Jurkat, Clone E6-1 (cell line): ENCODE results near the gene TEFM. TPM values are rescaled to one million over a fixed set of nuclear protein-coding genes. Genes with fewer than 3 reads are reported as not detected.
"Not testable (repeated sequence)": the region's sequence is repeated elsewhere in the genome, so short reads cannot be mapped to it uniquely, and the experiment has no call there.

Experiments used
- DNase-seq: peaks from one replicate; pipeline ENCODE4 v3.0.0-alpha.2; 2011; ENCODE audit warnings: low read depth, low spot score
- H3K4me3 ChIP-seq: 2 replicates; pipeline ENCODE4 v1.5.1; 2011; ENCODE audit warnings: mild to moderate bottlenecking, low read length, control low read depth, moderate library complexity
- polyA plus RNA-seq: library from polyadenylated mRNA; unstranded; fragments of >200 nt; gene quantifications from one replicate; pipeline ENCODE4 v1.2.1, GENCODE V29; 2012; ENCODE audit warnings: missing spikeins; ENCODE audit not compliant: insufficient read length, insufficient read depth

TEFM gene, protein sequence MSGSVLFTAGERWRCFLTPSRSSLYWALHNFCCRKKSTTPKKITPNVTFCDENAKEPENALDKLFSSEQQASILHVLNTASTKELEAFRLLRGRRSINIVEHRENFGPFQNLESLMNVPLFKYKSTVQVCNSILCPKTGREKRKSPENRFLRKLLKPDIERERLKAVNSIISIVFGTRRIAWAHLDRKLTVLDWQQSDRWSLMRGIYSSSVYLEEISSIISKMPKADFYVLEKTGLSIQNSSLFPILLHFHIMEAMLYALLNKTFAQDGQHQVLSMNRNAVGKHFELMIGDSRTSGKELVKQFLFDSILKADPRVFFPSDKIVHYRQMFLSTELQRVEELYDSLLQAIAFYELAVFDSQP
- 10.5 TPM for polyA plus RNA-seq

DNA sequence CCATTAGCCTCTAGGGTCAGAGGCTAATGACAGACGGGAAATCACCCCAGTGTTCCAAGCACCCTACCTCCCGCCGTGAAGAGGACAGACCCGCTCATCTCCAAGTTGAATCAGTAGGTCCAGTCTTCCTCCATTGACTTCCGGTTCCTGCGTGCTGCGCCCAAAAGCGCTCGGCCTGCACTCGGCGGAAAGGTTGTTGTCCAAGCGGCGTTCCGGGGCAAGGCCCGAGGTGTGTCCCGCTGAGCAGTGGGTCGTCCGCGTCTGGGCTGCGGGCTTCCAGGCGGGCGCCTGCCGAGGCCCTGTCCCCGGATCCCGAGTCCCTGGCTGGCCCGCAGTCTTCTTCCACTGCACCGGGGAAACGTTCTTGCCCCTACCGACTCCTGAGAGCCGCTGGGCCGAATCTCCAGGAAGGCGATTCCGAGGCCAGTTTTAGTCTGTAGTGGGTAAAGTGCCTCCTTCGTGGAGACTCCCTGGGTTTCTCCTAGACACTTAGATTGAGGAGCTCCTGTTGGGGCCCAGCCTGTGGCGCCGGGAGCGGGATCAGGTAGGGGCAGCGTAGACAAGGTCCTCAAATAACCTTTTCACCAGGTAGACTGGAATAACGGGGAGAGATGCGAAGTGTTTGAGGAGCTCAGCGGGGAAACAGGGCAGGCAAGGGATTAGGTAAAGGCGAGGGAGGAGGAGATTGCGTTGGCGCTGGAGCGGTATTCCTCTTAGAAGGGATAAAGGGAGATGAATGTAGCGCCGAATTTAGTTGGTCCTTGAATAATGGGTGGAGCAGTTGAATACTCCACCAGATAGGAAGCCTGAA lies at the start of gene TEFM:
TEFM (minus strand) TSS at position 138 of the 811 bp plus-strand sequence; CDS start at position 98, 40 bp downstream.
- DNase-seq: peak; percentile 78
- H3K4me3 ChIP-seq: peak within 1 kb of the TSS; percentile 71

DNA sequence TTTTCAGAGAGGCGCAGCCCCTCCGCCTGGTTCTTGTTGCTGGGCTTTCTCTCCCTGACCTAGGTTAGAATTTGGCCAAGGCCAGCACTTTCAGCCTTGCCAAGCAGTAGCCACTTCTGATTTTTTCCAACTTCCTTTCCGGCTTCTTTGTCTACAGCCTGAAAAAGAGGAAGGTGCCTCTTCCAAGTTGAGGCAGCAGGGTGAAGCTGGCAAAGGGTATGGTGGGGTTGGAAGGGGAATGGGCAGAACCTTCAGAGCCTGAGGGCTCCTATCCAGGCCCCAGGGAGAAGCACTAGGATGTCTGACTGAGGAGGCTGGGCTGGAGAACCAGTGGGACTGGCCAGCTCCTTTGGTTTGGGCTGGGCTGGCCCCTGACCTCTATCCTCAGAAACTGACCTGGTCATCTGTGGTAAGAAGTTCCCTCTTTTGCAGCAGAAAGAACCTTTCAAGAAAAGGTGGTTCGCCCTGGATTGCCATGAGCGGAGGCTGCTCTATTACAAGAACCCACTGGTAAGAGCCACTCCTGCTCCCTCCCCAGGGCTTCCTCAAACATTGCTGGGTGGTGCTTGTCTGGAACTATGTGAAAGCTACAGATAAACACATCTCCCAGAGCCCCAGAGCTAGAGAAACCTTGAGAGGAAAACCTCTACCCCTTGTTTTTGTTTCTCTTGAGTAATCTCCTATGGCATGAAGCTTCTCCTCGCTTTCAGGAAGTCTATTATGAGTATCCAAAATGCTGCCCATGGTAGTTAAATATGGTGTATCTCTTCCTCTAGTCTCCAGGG lies 48.2 kb upstream of the TEFM start:
- no peak for DNase-seq
- no peak overlapping the region for H3K4me3 ChIP-seq

DNA sequence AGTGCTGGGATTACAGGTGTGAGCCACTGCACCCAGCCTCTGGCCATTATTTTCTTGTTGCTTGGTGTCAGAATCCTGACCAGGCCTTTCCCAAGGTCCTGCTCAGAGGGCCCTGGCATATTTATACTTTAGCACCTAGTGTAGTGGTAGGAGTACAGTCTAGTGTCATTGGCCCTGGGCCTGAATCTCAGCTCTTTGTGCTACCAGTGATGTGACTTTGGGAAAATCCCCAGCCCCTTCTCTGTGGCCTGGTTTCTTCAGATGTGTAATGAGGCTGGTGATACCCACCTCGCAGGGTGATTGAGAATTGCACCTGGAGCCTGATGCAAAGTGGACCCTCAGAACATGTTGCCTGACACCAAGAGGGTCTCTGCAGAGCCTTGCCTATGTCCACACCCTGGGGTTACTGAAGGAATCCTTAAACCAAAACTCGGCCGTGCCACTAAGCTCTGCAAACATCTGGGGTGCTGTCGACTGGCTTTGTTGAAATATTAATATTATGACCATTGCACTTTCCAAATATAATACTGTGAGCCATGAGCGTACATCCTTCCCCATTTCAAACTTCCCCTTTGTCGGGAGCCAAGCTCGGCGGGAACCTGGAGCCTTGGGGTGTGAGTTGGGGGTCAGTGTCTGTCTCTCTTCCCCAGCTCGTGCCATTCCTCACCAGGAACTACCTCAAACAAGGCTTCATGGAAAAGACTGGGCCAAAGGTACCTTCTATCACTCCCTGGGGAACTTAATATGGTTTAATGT lies 46.8 kb upstream of the TEFM start:
- DNase-seq: no peak
- no peak overlapping the region for H3K4me3 ChIP-seq

DNA sequence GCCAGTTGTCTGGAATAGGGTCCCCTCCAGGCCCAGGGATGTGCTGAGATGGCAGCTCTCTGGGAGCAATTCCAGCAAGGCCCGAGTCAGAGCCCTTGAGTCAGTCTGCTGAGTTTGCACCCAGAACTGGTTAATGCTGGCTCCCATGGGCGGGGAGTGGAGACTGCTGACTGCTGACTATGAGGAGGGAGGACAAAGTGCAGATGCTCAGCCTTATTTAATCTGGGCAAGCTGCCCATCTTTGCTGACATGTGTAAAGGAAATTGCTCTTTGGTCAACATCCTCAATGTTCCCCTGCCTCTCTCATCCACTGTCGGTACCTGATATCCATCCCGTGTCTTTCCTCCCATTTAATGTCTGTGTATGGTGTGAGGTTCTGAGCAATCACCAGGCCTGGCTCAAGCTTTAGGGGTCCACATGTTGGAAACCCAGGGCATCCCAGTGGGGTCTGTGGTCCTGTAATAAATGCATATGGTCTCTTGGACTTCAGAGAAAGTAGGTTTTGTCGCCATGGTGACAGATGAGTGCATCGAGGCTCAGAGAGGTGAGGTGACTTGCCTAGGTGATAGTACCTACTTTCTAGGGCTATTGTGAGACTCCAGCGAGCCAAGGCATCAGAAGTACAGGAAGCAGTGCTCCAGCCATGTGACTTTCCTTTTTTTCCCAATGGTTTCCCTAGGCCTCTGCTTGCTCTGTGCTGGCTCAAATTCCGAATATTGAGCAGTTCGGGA lies 44.8 kb upstream of the TEFM start:
- DNase-seq: no peak
- no peak overlapping the region for H3K4me3 ChIP-seq

DNA sequence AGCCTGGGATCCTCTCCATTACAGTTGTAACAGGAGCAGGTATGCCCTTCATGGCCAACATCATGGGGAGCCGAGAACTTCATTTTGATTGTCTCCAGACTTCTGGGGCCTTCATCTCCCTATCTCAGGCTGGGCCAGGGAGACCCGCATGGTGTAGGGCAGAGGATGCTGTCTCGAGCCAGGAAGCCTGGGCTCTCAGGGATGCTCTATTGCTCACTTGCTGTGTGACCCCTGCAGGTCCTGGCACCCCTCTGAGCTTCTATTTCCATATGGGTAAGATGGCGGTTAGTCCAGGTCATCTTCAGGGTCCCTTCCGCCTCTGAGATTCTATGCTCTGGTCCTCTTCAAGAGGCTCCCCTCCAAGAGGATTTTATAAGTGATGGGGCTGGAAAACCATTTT lies 44.2 kb upstream of the TEFM start:
- no peak overlapping the region for H3K4me3 ChIP-seq
- DNase-seq: no peak

DNA sequence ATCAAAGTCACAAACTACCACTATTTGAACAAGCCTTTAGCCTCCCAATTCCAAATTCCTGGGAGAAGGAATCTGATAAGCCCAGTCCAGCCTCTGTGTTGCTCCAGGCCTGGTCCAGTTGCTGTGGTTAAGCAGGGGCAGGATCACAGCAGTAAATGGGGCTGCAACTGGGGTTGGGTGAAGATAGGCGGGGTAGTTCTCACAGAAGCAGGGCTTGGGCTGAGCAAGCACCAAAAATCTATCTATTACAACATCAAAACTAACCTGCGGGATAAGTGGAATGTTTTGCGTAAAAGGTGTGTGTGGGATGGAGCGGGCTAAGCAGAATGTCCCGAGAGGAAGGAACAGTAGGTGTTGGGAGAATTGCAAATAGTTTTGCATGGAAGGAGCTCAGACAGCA lies 41.8 kb upstream of the TEFM start:
- no peak overlapping the region for H3K4me3 ChIP-seq
- DNase-seq: no peak

DNA sequence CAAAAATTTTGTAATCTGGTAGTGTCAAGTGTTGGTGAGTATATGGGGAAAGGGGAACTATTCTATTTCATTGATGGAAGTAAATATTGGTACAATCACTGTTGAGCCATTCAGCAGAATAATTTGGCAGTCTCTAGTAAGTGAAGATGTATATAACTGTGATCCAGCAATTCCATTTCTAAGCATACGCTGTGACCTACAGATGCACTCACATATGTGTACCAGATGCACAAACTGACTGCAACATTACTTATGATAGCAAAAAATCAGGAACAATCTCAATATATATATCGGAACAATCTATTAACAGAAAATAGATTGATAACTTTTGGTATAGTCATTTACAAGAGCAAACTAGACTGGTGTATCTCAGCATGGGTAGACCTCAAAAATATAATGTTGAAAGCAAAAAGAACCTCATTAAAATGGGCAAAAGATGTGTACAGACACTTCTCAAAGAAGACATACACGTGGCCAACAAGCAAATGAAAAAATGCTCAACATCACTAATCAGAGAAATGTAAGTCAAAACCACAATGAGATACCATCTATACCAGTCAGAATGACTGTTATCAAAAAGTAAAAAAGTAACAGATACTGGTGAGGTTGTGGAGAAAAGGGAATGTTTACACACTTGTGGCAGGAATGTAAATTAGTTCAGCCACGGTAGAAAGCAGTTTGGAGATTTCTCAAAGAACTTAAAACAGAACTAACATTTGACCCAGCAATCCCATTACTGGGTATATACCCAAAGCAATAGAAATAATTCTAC lies 36.5 kb upstream of the TEFM start:
- DNase-seq: peak; percentile 7
- no peak overlapping the region for H3K4me3 ChIP-seq

DNA sequence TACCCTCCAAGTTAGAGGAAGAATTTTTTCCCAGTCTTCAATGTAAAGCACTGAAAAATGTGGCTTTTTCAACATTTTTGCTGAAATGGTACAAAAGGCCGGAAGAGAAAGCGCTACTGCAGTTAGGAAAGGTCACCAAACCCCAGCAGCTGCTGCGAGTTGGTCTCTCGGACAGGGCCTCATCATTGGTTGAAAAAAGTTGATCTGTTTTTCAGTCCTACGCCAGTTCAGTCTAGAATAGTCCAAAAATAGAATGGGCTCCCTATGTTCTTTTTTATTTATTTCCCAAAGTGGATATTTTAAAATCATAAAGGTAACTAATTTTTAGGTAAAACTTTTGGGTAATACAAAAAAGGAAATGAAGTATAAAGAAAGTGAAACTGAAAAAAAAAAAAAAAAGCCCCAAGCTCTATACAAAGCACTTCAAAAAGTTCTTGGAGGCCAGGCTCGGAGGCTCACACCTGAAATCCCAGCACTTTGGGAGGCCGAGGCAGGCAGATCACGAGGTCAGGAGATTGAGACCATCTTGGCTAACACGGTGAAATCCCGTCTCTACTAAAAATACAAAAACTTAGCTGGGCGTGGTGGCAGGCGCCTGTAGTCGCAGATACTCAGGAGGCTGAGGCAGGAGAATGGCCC lies 33.1 kb upstream of the TEFM start:
- H3K4me3 ChIP-seq: no peak overlapping the region
- no peak for DNase-seq

DNA sequence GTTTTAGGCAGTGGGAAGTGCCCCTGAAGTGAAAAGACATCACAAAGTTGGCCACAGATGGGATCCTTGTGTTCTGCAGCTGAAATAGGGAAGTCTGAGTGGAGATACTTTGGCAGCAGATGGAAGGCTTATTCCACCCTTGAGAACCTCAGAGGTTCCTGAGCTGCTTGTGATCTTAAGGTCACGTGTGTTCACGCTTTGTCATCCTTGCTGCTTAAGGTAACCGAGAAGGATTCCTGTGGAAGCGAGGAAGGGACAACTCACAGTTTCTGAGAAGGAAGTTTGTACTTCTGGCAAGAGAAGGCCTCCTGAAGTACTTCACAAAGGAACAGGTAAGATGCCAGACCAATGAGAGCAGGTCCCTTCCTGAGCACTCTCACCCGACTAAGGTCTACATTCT lies 27.9 kb upstream of the TEFM start:
- DNase-seq: no peak
- no peak overlapping the region for H3K4me3 ChIP-seq

DNA sequence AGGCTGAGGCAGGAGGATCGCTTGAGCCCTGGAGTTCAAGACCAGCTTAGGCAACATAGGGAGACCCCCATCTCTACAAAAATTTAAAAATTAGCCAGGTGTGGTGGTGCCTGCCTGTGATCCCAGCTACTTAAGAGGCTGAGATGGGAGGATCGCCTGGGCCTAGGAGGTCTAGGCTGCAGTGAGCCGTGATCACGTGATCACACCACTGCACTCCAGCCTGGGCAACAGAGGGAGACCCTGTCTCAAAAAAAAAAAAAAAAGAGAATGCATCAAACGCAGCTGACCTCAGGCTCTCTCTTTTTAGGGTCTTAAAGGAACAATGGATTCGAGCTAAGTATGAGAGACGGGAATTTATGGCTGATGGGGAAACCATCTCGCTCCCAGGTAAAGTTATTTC lies 25.5 kb upstream of the TEFM start:
- H3K4me3 ChIP-seq, DNase-seq: not testable (repeated sequence)

DNA sequence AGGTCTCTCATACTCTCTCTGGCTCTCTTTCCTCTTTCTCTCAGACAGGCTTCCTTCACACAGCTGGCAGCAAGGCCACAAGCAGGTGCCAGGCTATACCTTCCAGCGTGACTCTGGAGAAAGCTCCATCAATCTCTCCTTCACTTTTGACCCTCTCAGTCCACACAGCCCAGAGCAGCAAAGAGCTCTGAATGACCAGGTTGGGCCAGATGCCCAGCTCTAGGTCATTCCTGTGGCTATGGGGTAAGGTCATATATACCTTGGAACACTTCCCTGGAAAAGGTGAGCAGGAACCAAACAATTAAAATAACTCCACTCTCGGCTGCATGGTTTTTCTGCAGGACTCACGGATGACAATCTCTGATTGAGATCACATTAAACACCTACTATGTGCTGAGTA lies 24.5 kb upstream of the TEFM start:
- no peak for DNase-seq
- no peak overlapping the region for H3K4me3 ChIP-seq

DNA sequence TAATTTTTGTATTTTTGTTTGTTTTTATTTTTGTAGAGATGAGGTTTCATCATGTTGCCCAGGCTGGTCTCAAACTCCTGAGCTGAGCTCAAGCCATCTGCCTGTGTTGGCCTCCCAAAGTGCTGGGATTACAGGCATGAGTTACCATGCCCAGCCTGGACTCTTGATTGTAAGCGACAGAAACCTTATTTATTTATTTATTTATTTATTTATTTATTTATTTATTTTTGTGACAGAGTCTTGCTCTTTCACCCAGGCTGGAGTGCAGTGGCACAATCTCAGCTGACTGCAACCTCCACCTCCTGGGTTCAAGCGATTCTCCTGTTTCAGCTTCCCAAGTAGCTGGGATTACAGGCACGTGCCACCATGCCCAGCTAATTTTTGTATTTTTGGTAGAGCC lies 23.8 kb upstream of the TEFM start:
- DNase-seq, H3K4me3 ChIP-seq: not testable (repeated sequence)

DNA sequence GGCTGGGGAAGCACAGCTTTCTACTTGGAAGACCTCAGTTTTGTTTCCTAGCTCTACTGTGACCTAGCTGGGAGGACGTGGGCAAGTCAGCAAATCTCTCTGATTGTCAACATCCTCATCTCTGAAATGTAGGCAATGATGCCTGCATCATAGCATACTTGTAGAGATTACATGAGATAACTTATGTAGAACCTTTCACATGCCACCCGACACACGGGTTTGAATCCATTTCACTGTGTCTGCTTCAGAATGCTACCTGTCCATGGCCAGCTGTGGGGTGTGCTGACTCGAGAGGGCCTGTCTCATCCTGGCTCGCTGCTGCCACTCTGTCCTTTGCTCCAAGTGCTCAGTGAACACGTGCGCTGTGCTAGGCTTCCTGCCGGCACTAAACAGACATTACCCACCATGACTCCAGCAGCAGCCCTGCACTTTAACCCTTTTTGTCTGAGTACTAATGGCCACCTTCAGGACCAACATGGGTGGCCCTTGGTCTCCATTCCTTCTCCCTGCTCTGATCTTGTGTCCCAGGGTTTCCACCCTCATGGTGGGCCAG lies 23.1 kb upstream of the TEFM start:
- no peak overlapping the region for H3K4me3 ChIP-seq
- no peak for DNase-seq

DNA sequence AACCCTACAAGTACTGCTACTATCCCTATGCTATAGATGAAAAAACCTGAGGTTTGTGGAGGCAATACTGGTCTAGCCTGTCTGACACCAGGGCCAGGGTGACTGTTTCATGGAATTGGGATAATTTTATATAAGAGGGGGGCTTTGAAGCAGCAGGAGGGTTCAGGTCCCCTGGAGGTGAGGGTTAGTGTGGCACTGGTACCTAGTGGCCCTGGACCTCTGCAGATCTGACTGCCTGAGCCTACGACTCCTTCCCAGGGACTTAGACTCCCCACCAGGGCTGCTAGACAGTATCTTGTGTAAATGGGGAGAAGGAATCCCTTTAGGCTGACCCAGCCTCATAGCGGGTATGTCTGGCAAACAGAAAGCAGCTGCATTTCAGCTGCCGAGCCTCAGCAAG lies 22.5 kb upstream of the TEFM start:
- no peak for DNase-seq
- H3K4me3 ChIP-seq: no peak overlapping the region

DNA sequence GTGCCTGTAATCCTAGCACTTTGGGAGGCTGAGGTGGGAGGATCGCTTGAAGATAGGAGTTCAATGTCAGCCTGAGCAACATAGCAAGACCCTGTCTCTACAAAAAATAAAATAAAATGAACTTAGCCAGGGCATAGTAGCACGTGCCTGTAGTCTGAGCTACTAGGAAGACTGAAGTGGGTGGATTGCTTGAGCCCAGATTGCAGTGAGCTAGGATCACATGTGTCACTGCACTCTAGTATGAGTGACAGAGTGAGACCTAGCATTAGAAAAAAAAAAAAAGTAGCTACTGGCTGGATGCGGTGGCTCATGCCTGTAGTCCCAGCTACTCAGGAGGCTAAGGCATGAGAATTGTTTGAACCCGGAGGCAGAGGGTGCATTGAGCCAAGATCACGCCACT lies 21.7 kb upstream of the TEFM start:
- no peak for DNase-seq
- H3K4me3 ChIP-seq: no peak overlapping the region

DNA sequence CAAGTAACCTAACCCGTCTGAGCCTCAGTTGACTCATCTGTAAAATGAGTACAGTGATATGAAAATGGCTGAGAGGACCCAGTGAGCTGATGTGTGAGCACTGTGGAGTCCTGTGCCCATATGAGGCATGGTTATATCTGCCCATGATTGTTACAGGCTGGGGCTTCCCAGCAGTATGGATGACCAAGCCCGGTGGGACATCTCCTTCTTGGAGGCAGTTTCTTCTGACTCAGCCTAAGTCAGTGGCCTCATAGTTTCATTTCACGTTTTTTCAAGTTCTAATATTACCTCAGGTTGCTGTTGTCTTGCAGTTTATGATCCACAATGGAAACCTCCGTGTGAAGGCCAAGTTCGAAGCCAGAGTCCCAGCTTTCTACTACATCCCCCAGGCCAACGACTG lies 20.5 kb upstream of the TEFM start:
- H3K4me3 ChIP-seq: no peak overlapping the region
- DNase-seq: no peak

DNA sequence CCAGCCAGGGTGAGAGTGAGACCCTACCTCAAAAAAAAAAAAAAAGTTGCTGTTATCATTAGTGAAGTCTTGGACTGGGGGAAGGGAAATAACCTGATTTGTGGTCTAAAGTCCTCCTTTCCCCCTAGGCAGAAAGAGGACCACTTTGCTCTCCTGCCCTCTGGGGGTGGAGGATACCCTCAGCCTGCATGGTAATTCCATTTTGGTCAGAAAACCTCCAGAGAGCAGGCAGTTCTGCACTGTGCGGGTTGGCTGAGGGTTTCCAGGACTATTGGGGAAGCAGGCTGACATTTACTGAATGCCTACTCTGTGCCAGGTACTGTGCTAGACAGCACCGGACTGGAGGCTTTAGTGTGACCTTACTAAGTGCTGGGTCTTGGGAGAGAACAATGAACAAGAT lies 18.3 kb upstream of the TEFM start:
- no peak for DNase-seq
- no peak overlapping the region for H3K4me3 ChIP-seq
